22Rv1 (cell line): ENCODE results near the gene OR52E1.

Experiments used
- ZFX ChIP-seq: fragments of 450-650 bp; IDR thresholded peaks from 2 replicates; pipeline ENCODE4 v1.6.1; 2017; ENCODE audit warnings: antibody characterized with exemption, borderline replicate concordance
- TF ChIP-seq, protein P1 (sequence below): fragments of 450-650 bp; IDR thresholded peaks from 2 replicates; pipeline ENCODE4 v1.5.1; 2017; ENCODE audit warnings: mild to moderate bottlenecking

GRCh38 chr11:5081405-5081804 is 12.0 kb downstream of the OR52E1 start:
- TF ChIP-seq, protein P1, sequence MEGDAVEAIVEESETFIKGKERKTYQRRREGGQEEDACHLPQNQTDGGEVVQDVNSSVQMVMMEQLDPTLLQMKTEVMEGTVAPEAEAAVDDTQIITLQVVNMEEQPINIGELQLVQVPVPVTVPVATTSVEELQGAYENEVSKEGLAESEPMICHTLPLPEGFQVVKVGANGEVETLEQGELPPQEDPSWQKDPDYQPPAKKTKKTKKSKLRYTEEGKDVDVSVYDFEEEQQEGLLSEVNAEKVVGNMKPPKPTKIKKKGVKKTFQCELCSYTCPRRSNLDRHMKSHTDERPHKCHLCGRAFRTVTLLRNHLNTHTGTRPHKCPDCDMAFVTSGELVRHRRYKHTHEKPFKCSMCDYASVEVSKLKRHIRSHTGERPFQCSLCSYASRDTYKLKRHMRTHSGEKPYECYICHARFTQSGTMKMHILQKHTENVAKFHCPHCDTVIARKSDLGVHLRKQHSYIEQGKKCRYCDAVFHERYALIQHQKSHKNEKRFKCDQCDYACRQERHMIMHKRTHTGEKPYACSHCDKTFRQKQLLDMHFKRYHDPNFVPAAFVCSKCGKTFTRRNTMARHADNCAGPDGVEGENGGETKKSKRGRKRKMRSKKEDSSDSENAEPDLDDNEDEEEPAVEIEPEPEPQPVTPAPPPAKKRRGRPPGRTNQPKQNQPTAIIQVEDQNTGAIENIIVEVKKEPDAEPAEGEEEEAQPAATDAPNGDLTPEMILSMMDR = no peak
- TF ChIP-seq ZFX = no peak
